Right forelimb (tissue), 1 donor: ENCODE measurements around the gene LPCAT4.

Experiments used
- DNase-seq: peaks from one replicate; pipeline ENCODE4 v3.0.0-alpha.2; 2018

Gene LPCAT4

DNA sequence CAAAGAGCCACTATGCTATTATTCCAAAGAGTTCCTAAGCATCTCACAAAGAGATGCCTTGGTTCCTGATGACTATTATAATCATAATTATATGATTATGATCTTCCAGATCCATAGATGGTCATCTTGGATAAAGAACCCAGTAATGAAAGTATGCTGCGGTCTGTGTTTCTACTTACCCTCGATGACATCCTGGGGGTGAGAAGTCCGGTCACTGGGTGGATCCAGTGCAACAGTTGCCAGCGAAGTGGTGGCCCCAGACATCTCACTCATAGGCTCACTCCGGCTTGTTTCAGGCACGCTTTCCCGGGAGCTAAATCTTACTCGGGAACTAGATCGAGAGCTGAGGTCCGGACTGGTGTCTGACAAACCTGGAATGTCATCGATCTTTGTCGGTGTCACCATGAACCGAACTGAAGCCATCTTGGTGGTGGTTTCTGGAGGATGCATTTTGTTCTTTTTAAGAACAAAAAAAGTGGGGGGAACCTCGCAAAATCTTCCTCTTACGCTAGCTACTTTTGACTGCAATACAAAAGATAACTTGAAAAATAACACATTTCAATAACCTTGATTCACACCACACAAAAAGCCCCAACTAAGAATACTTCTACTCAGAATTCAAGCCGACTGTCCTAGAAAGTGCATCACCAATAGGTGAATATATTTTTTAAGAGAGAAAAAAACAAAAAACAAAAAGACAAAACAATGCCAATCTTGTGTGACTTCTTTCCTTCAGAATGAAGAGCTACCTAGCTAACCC is 30.6 kb downstream of the LPCAT4 start:
- no peak for DNase-seq

DNA sequence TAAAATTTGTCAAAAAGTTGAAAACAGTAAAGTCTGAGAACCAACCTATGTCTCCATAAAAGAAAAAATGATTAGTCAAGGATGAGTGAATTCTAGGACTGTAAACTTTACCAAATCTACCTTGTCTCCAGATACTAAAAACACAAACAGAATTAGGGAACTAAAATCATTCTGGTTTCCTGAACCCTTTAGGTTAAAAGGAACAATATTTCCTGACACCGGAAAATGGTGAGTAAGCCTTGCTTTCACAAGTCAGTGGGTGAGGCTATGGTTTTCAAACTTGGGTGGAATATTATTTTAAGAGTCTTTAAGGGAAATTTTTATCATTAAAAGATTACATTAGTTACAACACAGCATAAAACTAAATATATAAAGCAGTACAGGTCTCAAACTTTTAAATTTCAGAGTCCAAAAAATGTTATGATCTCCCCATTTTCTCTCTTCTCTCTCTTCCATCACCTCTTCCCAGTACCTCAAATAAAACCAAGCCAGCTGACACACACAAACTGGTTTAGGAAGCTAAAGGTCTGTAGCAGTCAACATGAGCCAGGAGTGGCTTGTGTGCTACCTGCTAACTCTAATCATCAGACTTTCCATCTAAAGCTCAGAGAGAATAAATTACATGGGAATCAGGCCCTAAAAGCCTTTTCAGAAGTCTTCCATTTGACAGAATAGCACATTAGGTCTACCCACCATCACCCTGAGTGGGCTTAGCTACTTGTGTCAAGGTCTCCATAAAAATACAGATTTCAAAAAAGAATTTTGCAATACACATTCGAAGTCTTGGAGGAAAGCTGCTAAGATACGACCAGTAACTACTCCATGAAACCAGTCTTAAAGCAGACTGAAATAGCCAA is 31.6 kb downstream of the LPCAT4 start:
- DNase-seq, result no peak

DNA sequence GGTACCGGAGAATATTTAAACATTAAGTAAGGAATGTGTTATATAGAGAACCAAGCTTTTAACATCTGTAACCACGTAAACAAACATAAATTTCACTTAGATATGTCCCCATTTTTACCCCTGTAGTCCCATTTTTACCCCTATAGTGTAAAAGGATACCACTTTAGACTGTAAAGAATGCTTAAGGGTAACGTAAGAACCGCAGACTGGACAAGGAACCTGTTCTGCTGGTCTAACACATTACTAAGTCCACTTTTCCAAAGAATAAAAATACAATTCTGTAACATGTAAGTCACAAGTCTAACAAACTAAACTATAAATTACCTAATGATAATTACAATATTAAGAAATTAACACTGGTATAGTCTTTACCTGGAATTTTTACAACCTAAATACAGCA is 32.3 kb downstream of the LPCAT4 start:
- DNase-seq, result no peak

DNA sequence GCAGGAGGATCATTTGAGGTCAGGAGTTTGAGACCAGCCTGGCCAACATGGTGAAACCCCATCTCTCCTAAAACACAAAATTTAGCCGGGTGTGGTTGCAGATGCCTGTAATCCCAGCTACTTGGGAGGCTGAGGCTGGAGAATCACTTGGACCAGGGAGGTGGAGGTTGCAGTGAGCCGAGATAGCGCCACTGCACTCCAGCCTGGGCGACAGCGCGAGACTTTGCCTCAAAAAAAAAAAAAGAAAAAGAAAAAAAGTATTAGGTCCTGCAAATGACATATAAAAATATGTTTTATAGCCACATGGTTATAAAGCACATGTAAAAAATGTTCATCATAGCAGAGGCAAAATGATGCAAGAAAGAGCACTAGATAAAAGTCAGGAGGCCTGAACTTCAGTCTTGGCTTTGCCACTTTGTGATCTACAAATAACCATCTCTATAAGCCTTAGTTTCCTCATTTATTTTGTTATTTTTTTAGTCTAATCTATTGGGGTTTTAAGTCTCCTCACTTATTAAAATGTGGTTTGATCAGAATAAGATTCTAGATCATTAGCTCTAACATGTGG is 34.4 kb downstream of the LPCAT4 start:
- no peak for DNase-seq

DNA sequence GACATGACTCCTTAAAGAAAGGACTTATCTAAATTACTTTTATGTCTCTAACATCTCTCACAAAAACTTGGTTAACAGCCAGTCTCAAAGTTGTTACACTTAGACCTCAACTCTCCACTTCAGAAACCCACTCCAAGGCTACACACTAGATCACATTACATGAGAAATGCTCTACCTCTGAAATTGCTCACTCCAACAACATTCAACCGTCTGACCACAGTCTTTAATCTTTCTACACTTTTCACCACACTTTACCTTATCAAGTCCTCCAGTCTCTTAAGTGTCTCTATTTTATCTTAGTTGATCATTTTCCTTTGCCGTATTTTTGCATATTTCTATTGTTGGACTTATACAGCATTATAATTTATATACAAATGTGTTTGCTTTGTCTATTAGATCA is 35.2 kb downstream of the LPCAT4 start:
- DNase-seq, result no peak

DNA sequence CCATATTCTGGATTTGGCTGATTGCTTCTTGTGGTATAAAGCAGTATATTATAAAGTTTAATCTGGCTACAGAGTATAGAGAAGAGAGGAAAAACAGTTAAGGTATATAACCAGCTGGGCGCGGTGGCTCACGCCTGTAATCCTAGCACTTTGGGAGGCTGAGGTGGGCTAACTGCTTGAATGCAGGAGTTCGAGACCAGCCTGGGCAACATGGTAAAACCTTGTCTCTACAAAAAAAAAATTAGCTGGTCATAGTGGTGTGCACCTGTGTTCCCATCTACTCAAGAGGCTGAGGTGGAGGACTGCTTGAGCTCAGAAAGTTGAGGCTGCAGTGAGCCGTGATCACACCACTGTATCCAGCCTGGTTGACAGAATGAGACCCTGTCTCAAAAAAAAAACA is 36.7 kb downstream of the LPCAT4 start:
- DNase-seq, result no peak

DNA sequence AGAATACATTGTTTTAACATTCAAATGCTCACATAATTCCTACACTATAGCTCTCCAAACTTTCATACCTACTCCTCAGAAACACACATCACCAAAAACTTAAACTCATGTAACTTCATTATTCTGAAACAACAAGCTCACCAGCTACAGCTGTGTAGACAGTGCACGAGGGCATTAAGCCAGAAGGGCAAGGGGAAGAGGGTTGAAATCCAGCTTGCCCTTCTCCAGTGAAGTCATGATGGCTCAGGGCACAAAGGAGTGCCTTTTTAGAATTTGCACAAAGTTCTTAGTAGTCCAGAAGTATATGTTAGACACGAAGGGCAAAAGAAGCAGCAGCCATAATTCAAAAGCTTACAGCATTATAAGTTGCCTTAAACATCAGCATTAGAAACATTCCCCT is 38.0 kb downstream of the LPCAT4 start:
- DNase-seq, result no peak

DNA sequence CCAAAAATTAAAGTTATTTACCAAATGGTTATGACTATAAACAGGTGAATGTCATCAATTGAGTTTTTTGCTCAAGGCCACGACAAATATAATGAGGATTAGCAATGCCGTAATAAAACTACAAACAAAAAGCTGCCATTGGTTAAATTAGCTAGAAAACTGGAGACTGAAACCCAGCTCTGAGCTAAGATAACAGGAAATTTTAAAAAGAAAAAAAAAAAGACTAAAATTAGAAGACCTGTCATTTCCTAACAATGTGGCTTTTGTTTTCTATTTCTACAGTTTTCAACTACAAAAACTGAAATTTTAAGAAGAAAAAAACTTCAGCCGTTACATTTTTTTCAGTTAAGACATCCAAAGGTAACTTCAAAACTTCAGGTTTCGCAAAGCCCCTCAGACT is 39.1 kb downstream of the LPCAT4 start:
- DNase-seq, result no peak

DNA sequence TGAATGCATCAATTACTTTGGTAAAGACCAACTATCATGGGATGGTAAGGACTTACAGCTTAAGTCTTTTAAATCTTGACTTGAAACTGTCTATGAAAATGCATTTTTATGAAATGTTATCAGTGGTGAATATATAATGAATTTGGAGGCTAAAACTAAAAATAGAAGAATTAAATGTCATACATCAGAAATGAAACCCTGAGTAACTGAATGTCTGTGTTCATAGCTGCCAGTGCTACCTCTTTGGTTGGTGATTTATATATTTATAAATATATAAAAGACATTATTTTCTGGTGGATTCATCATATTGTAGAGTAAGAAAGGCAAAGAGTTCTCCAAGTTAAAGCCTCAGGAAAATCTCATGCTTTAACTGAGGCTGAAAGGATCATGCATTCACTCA is 41.6 kb downstream of the LPCAT4 start:
- DNase-seq, result no peak

DNA sequence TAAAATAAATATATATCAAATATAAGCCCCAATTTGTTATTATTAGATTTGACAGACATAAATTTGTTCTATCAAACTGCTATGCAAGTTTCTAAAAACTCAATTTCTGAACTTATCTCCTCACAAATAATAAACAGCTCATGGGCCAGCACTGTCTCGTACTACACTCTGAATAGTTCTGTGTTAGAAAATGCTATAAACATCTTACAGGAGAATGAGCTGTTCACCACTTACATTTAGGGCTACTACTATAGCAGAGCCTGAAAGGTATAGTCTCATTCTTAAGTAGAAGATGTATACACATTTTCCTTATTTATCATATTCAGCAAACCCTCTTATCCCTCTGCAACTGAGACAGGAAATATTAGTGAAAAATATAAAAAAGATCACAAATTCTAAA is 42.1 kb downstream of the LPCAT4 start:
- DNase-seq, result no peak

DNA sequence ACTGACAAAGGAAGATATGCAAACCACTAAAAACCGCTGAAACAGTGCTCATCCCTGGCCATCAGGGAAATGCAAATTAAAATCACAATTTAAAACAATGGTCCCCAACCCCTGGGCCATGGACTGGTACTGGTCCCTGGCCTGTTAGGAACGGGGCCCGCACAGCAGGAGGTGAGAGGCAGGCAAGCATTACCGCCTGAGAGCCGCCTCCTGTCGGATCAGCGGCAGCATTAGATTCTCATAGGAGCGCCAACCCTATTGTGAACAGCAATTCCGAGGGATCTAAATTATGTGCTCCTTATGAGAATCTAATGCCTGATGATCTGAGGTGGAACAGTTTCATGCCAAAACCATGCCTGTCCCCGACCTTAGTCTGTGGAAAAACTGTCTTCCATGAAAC is 43.8 kb downstream of the LPCAT4 start:
- DNase-seq, result no peak

DNA sequence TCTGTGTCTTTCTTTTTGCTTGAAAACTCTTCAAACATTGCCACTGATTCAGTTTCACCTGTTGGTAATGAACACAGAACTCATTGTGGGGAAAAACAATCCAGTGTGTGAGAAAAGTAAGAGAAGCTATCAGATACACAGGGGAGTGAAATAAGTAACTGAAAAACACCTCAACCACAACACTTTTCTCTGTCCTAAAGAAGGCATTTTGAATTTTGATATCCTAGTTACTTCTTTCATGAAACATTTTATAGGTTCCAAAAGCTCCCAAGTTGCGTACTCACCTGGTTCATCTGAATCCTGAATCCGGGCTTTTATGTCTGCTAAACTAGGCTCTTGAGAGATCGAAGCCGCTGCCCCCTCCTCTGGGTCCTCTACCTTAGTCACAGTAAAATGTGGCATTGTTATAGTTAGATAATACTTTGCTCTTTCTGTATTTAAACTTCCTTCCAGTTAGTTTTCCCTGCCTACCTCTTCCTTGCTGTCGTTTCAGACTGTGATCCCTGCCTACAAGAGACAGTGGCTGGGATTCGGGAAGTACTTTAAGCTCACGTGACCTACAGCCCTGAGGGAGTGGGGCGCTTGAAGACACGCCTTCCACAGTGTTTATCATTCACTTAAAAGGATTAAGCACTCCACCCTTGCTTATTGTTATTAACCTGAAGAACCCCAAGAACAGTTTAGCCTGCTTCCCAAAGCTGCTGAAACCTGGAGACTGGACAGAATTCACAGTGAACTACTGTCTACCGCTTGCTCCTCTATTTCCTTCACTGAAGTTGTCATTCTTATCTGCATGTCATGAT is 48.5 kb downstream of the LPCAT4 start:
- no peak for DNase-seq

DNA sequence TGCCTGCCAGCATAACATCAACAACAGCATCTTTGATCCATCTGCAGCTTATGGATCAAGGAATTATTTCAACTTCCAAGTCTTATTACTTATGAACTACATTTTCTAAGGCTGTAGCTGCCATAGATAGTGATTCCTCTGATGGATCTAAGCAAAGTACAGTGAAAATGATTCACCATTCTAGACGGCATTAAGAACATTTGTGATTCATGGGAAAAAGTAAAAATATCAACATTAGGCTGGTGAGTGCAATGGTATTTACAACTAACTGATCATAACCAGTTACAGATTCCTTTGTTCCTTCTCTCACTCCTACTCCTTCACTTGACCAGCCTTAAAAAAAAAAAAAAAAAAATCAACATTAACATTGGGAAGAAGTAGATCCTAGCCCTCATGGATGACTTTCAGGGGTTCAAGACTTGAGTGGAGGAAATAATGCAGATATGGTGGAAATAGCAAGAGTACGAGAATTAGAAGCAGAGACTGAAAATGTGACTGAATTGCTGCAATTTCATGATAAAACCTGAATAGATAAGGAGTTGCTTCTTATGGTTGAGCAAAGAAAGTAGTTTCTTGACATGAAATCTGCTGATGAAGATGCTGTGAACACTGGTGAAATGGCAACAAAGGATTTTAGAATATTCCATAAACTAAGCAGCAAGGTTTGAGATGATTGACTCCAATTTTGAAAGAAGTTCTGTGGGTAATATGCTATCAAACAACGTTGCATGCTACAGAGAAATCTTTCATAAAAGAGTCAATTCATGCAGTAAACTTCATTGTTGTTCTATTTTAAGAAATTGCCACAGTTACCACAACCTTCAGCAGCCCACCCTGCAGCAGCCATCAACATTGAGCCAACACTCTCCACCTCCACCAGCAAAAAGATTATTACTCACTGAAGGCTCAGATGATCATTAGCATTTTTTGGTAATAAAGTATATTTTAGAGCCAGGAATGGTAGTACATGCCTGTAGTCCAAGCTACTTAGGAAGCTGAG is 52.2 kb downstream of the LPCAT4 start:
- DNase-seq, result no peak

DNA sequence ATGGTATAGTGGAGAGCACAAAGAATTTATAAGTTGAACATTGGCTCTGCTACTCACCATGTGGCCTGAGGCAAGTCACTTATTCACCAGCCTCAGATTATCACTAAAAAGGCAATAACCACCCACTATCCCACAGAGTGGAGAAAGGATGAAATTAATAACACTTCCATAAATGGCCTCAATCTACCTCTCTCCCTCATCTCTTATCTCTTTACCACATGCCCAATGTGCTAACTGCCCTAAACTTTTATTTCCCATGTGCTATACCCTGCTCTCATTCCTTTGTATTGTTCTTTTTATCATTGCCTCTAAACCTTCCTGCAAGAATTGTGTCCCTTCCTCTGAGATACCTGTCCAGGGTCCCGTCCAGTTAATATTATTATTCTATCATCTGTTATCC is 55.4 kb downstream of the LPCAT4 start:
- DNase-seq, result no peak
